Thymus (tissue), 11 donors: Measurements from ENCODE around the gene CIT. TPM values are rescaled to one million over a fixed set of nuclear protein-coding genes. Genes with fewer than 3 reads are reported as not detected.

Experiments
- DNase-seq, 9 donors: peaks; one replicate each; pipeline ENCODE4 v3.0.0-alpha.2; 2013; ENCODE audit warnings: low spot score in 9 of 9, low read depth in 6 of 9, missing footprints in 1 of 9
- H3K27ac ChIP-seq, 2 donors: one replicate each; pipeline ENCODE4 v1.5.1; 2013; ENCODE audit warnings: control low read depth in 1 of 2, low read depth in 1 of 2, low read length in 1 of 2, mild to moderate bottlenecking in 1 of 2, moderate library complexity in 1 of 2
- H3K27me3 ChIP-seq, 2 donors: one replicate each; pipeline ENCODE4 v1.5.1; 2013; ENCODE audit warnings: low read length in 1 of 2; ENCODE audit not compliant: control insufficient read depth in 2 of 2, insufficient read depth in 1 of 2
- H3K36me3 ChIP-seq, 2 donors: one replicate each; pipeline ENCODE4 v1.5.1; 2013; ENCODE audit warnings: low read length in 1 of 2, mild to moderate bottlenecking in 1 of 2, moderate library complexity in 1 of 2; ENCODE audit not compliant: control insufficient read depth in 2 of 2, insufficient read depth in 2 of 2
- H3K4me1 ChIP-seq, 2 donors: one replicate each; pipeline ENCODE4 v1.5.1; 2013; ENCODE audit warnings: low read length in 2 of 2; ENCODE audit not compliant: control insufficient read depth in 2 of 2, insufficient read depth in 2 of 2
- H3K4me3 ChIP-seq, 2 donors: one replicate each; pipeline ENCODE4 v1.5.1; 2013; ENCODE audit warnings: low read length in 2 of 2, control low read depth in 1 of 2, mild to moderate bottlenecking in 1 of 2
- H3K9me3 ChIP-seq, 2 donors: one replicate each; pipeline ENCODE4 v1.5.1; 2013; ENCODE audit warnings: low read length in 1 of 2, mild to moderate bottlenecking in 1 of 2; ENCODE audit not compliant: control insufficient read depth in 2 of 2, insufficient read depth in 1 of 2
- WGBS: extraction: QIAGEN DNeasy Blood & Tissue Kit; methylation state at CpG from one replicate; pipeline ENCODE4 v1.1.7; 2013; 5-methylcytosine and 5-hydroxymethylcytosine counted together
- polyA plus RNA-seq: library from polyadenylated mRNA; stranded (reverse); fragments of 200-250 nt; gene quantifications from one replicate; pipeline ENCODE4 v1.2.3, GENCODE V29; 2013
- total RNA-seq: library from RNA; stranded (reverse); fragments of 120-200 nt; gene quantifications from one replicate; pipeline ENCODE4 v1.2.4, GENCODE V29; 2013
- donor health status: healthy.

CIT gene
- total and polyA plus RNA-seq, 2 donors = 2.6 to 9.1 TPM

DNA sequence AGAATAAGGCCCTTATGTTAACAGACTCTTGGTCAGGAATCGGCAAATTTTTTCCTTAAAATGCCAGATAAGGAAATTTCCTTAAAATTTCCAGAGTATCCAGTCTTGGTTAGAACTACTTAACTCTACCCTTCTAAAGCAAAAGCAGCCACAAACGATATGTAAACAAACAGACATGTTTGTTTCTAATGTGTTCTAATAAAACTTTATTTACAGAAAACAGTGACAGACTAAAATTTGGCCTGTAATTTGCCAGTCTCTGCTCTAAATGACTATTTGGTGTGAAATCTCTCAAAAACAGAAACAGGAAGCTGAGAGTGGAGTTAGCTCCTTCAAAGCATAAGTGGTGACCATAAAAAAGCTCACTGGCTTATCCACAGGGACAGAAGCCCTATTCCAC is 131.0 kb downstream of the CIT start:
- Histone ChIP-seq H3K36me3 (peaks cover 40 to 46% of the 10 kb centered on the region in 2 donors), H3K4me1 (no peaks in the 10 kb centered on the region), H3K9me3 (peaks cover 1 to 4% of the 10 kb centered on the region in 2 donors), H3K27ac (no peak overlapping the region), H3K4me3 (no peak overlapping the region), H3K27me3 (no peaks in the 10 kb centered on the region)
- 99% methylated on average over 2 of the region's 2 CpGs for WGBS
- DNase-seq = no peak

DNA sequence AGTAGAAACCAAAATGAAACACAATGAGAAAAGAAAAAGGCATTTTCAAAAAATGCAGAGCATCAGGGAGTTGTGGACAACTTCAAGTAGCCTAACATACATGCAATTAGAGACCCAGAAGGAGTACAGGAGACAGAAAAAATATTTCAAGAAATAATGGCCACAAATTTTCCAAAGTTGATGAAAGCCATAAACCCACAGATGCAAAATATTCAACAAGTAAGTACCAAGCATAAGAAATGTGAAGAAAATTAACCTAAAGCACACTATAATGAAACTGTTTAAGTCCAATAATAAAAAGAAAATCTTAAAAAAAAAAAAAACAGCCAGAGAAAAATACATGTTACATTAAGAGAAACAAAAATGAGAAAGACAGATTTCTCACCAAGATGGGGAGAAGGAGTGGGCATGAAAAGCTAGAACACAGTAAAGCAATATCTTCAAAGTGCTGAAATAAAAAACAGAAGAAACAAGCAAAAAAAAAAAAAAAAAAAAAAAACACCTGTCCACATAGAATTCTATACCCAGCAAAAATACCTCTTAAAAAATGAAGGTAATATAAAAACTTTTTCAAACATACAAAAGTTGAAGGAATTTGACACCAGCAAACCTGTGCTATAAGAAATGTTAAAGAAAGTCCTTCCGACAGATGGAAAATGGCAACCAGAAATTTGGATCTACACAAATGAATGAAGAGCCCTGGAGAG is 132.1 kb downstream of the CIT start:
- peaks cover 1 to 4% of the 10 kb centered on the region in 2 donors for H3K9me3 ChIP-seq
- DNase-seq = no peak
- peaks cover 38% of the 10 kb centered on the region in 2 donors for H3K36me3 ChIP-seq
- no peak overlapping the region for H3K4me3 ChIP-seq
- no peaks in the 10 kb centered on the region for H3K4me1 ChIP-seq
- WGBS = 100% methylated on average over 1 of the region's 1 CpG
- no peaks in the 10 kb centered on the region for H3K27me3 ChIP-seq
- H3K27ac ChIP-seq = no peak overlapping the region

DNA sequence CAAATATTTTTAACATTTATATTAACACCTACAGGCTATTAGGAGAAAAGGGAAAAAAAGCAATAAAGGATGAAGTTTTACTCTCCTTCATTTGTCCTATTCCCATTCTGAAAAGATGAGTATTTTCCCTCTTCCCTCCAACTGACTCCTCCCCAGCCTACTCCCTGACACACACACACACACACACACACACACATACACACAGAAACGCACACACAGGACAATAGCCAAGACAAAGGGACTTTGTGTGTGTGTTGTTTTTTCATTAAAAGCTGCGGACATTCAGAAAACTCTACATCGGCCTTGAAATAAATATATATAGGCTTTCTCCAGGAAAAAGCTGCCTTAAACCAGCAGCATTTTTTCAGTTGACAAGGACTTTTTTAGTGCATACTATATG is 134.4 kb downstream of the CIT start:
- Histone ChIP-seq H3K27ac (no peak overlapping the region), H3K27me3 (no peaks in the 10 kb centered on the region), H3K4me1 (no peaks in the 10 kb centered on the region), H3K9me3 (peaks cover 1 to 4% of the 10 kb centered on the region in 2 donors), H3K36me3 (peaks cover 17 to 34% of the 10 kb centered on the region in 2 donors), H3K4me3 (no peak overlapping the region)
- no peak for DNase-seq
- 98% methylated on average over 3 of the region's 3 CpGs for WGBS

DNA sequence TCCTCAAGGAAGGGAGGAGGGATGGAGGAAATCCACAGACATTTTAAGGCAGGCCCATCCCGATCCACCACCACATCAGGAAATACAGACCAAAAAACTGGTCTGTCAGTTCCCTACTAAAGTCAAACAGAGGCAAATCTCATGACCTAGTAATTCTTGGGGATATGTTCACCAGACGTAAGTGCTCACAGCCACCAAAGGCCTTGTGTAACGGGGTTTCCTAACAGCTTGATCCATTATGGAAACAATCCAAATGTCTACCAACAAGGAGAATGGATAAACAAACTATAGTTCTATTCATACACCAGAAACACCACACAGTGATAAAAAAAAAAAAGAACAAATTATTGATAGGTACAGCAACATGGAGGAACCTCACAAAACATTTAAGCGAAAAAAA is 136.3 kb downstream of the CIT start:
- no peak for DNase-seq
- Histone ChIP-seq H3K9me3 (peaks cover 0 to 4% of the 10 kb centered on the region in 2 donors), H3K36me3 (peaks cover 17 to 28% of the 10 kb centered on the region in 2 donors), H3K27me3 (no peaks in the 10 kb centered on the region), H3K4me1 (no peaks in the 10 kb centered on the region), H3K4me3 (no peak overlapping the region), H3K27ac (no peak overlapping the region)
- 99% methylated on average over 4 of the region's 4 CpGs for WGBS

DNA sequence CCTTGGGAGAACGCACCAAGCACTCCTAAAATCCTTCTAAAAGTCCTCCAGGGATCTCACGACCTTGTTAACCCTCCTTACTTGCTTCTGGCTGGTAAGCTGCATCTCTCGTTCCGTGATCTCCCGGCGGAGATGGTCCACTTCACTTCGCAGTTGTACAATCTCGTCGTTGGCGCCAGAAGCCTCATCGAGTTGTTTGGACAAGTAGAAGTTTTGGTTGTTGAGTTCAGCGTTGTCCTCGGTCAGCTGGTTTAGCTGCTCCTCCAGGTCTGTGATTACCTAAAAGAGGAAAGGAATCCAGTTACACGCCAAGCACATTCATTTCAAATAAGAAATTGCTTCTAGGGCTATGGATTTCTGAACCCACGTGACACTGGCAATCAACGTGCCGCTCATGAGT is 142.0 kb downstream of the CIT start:
- Histone ChIP-seq H3K4me1 (no peaks in the 10 kb centered on the region), H3K36me3 (peaks cover 25 to 32% of the 10 kb centered on the region in 2 donors), H3K27ac (no peak overlapping the region), H3K27me3 (no peaks in the 10 kb centered on the region), H3K9me3 (no peaks in the 10 kb centered on the region), H3K4me3 (no peak overlapping the region)
- DNase-seq = peak in 2 of 9 donors; percentile 2 to 9
- WGBS = 96% methylated on average over 17 of the region's 17 CpGs

DNA sequence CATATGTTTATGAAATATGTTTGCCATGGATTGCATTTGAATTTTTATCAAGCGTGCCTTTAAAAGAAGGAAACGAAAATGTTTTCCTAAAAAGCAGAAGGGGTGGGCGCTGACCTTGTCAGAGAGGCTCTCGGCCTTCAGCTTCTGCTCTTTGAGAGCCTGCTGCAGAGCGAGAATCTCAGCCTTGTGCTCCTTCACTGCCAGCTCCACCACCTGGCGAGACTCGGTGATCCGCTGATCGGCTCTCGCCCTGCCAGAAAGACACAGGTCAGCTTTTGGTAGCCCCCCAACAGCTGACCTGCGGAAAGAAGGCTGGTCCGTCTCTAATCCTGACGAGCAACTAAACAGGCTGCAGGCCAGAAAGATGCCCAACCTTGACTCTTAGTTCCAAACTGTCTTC is 146.7 kb downstream of the CIT start:
- Histone ChIP-seq H3K36me3 (peaks cover 32 to 52% of the 10 kb centered on the region in 2 donors), H3K4me1 (no peaks in the 10 kb centered on the region), H3K27ac (no peak overlapping the region), H3K4me3 (no peak overlapping the region), H3K9me3 (no peaks in the 10 kb centered on the region), H3K27me3 (no peaks in the 10 kb centered on the region)
- DNase-seq = no peak
- WGBS = 97% methylated on average over 13 of the region's 13 CpGs

DNA sequence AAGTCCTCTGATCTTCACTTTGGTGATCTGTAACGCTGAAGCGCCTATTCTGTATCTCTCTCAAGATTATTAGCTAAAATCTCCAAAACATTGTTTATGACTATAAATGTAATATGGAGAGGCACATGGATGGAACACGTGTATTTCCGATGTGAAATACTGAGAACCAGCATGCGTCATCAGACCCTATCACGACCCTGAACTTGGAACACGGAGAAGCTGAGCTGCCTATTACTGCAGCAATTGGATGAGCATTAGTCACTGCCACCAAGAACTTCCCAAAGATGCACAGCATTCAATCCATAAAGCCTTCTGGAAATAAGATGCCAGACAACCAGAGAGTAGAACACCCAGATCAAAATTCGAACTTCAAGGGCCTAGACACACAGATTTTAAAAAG is 147.2 kb downstream of the CIT start:
- DNase-seq = no peak
- Histone ChIP-seq H3K4me3 (no peak overlapping the region), H3K9me3 (no peaks in the 10 kb centered on the region), H3K4me1 (no peaks in the 10 kb centered on the region), H3K27ac (no peak overlapping the region), H3K36me3 (peaks cover 27 to 47% of the 10 kb centered on the region in 2 donors), H3K27me3 (no peaks in the 10 kb centered on the region)
- 98% methylated on average over 8 of the region's 8 CpGs for WGBS

DNA sequence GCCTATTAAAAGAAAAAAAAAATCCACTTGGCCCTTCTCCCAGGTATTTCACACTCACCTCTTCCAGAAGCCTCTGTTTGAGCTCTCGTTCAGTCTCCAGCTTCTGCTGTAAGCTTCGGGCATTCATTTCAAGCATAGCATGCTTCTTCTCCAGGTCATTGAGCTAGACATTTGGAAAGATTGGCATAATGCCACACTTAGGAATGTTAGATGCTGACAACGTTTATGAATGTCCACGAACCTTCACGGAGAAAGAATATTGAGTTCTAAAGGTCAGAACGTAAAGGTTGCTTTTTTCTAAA is 148.7 kb downstream of the CIT start:
- 94% methylated on average over 6 of the region's 6 CpGs for WGBS
- H3K36me3 ChIP-seq = peaks cover 12 to 32% of the 10 kb centered on the region in 2 donors
- DNase-seq = peak in 1 of 9 donors; percentile 6
- H3K27me3 ChIP-seq = no peaks in the 10 kb centered on the region
- no peaks in the 10 kb centered on the region for H3K9me3 ChIP-seq
- H3K27ac ChIP-seq = no peak overlapping the region
- no peak overlapping the region for H3K4me3 ChIP-seq
- H3K4me1 ChIP-seq = no peaks in the 10 kb centered on the region

DNA sequence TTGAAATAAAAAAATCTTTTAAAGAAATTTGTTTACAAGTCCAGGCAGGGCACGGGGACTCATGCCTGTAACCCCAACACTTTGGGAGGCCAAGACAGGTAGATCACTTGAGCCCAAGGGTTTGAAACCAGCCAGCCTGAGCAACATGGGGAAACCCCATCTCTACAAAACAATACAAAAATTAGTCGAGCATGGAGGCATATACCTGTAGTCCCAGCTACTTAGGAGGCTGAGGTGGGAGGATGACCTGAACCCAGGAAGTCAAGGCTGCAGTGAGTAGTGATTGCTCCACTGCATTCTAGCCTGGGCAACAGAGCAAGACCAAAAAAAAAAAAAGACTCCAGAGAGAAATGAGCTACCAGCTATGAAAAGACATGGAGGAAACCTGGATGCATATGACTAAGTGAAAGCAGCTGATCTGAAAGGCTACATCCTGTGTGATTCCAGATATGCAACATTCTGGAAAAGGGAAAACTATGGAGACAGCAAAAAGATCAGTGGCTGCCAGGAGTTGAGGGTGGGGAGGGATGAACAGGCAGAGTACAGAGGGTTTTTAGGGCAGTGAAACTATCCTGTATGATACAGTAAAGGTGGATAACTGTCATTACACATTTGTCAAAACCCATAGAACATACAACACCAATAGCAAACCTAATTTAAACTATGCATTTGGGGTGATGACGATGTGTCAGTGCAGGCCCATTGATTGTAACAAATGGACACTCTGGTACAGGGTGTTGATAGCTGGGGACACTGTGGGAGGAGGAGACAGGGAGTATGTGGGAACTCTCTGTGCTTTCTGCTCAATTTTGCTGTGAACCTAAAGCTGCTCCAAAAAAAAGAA is 149.3 kb downstream of the CIT start:
- Histone ChIP-seq H3K27me3 (no peaks in the 10 kb centered on the region), H3K4me1 (no peaks in the 10 kb centered on the region), H3K4me3 (no peak overlapping the region), H3K36me3 (peaks cover 12 to 29% of the 10 kb centered on the region in 2 donors), H3K27ac (no peak overlapping the region), H3K9me3 (no peaks in the 10 kb centered on the region)
- DNase-seq = no peak
- 96% methylated on average over 3 of the region's 3 CpGs for WGBS
